Epithelial cell of esophagus (primary cell): ENCODE results near the gene PRMT1.

ENCODE experiments used
- DNase-seq: peaks from one replicate; pipeline ENCODE4 v3.0.0; 2010; ENCODE audit warnings: low read depth
- H3K4me3 ChIP-seq: 2 replicates; pipeline ENCODE4 v1.5.1; 2011; ENCODE audit warnings: mild to moderate bottlenecking, low read length, control low read depth
- TF ChIP-seq, protein P1 (sequence below): IDR thresholded peaks from 2 replicates; pipeline ENCODE4 v1.5.1; 2011; ENCODE audit warnings: low read depth, mild to moderate bottlenecking, low read length, control low read depth, inconsistent platforms; ENCODE audit not compliant: insufficient read depth; ENCODE audit errors: missing control alignments

Gene PRMT1

GRCh38 chr19:49690656-49691242, 13.7 kb downstream of the PRMT1 start, which contains the start of gene CPT1C:
TSS of gene CPT1C (plus strand) at chr19:49691116. CDS start at chr19:49692253, 1,137 bp downstream.
- peak within 1 kb of the TSS; percentile 57 for H3K4me3 ChIP-seq
- peak; percentile 78 for DNase-seq
- TF ChIP-seq, protein P1, sequence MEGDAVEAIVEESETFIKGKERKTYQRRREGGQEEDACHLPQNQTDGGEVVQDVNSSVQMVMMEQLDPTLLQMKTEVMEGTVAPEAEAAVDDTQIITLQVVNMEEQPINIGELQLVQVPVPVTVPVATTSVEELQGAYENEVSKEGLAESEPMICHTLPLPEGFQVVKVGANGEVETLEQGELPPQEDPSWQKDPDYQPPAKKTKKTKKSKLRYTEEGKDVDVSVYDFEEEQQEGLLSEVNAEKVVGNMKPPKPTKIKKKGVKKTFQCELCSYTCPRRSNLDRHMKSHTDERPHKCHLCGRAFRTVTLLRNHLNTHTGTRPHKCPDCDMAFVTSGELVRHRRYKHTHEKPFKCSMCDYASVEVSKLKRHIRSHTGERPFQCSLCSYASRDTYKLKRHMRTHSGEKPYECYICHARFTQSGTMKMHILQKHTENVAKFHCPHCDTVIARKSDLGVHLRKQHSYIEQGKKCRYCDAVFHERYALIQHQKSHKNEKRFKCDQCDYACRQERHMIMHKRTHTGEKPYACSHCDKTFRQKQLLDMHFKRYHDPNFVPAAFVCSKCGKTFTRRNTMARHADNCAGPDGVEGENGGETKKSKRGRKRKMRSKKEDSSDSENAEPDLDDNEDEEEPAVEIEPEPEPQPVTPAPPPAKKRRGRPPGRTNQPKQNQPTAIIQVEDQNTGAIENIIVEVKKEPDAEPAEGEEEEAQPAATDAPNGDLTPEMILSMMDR: no peak

GRCh38 chr19:49691243-49692146, 14.4 kb downstream of the PRMT1 start:
- TF ChIP-seq, protein P1: no peak
- peak overlapping the region; percentile 57 for H3K4me3 ChIP-seq
- peak; percentile 45 for DNase-seq

GRCh38 chr19:49692147-49692506, 15.1 kb downstream of the PRMT1 start:
- DNase-seq: no peak
- H3K4me3 ChIP-seq: no peak overlapping the region
- TF ChIP-seq, protein P1: no peak

GRCh38 chr19:49696115-49696514, 19.0 kb downstream of the PRMT1 start:
- no peak overlapping the region for H3K4me3 ChIP-seq
- no peak for DNase-seq
- TF ChIP-seq, protein P1: no peak

- no peak for DNase-seq
- no peak overlapping the region for H3K4me3 ChIP-seq
- TF ChIP-seq, protein P1: no peak
Observed at GRCh38 chr19:49696865-49697264, 19.8 kb downstream of the PRMT1 start.

DNA sequence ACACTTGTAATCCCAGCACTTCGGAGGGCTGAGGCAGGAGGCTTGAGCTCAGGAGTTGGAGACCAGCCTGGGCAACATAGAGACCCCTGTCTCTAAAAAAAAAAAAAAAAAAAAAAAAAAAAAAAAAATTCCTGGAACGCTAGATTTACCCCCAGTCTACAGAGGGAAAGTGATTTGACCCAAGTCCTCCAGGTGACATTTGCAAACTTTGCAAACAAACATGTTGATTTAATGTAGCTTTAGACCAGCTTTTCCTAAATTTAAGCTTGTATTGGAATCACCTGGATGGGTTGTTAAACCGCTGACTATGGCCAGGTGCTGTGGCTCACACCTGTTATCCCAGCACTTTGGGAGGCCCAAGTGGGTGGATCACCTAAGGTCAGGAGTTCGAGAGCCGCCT, 22.3 kb downstream of the PRMT1 start:
- no peak overlapping the region for H3K4me3 ChIP-seq
- no peak for DNase-seq
- TF ChIP-seq, protein P1: no peak
